ENCODE results near the gene PLXDC2.

GRCh38 chr10:20156511-20156910 is 340.3 kb downstream of the PLXDC2 start:
- TF ChIP-seq CTCF (conservative IDR thresholded peaks at IDR 0.05 in 1 of 2, IDR thresholded peaks at IDR 0.05 in 1 of 2; ENCODE audit: low read depth in 1 of 2, low read length in 2 of 2), result no peak
- TF ChIP-seq EZH2 (IDR thresholded peaks at IDR 0.05; ENCODE audit: low read length, missing control alignments), result no peak
